ENCODE results near the gene MPP1.

GRCh38 chrX:154827194-154828015 is 22.1 kb upstream of the MPP1 start:
- TF ChIP-seq, protein P1, sequence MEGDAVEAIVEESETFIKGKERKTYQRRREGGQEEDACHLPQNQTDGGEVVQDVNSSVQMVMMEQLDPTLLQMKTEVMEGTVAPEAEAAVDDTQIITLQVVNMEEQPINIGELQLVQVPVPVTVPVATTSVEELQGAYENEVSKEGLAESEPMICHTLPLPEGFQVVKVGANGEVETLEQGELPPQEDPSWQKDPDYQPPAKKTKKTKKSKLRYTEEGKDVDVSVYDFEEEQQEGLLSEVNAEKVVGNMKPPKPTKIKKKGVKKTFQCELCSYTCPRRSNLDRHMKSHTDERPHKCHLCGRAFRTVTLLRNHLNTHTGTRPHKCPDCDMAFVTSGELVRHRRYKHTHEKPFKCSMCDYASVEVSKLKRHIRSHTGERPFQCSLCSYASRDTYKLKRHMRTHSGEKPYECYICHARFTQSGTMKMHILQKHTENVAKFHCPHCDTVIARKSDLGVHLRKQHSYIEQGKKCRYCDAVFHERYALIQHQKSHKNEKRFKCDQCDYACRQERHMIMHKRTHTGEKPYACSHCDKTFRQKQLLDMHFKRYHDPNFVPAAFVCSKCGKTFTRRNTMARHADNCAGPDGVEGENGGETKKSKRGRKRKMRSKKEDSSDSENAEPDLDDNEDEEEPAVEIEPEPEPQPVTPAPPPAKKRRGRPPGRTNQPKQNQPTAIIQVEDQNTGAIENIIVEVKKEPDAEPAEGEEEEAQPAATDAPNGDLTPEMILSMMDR (IDR thresholded peaks at IDR 0.05 in 4 of 5, conservative IDR thresholded peaks at IDR 0.05 in 1 of 5), result no peak
- no peak for TF ChIP-seq POLR2A (IDR thresholded peaks at IDR 0.05)
